Chondrocyte (in vitro differentiated cells): Measurements from ENCODE around the gene SLC17A8. TPM values are rescaled to one million over a fixed set of nuclear protein-coding genes. Genes with fewer than 3 reads are reported as not detected.

Experiments used
- DNase-seq: peaks from one replicate; pipeline ENCODE4 v3.0.0; 2021; ENCODE audit warnings: mixed read lengths, low spot score
- H3K27ac Mint-ChIP-seq: one replicate; pipeline ENCODE4 v1.8.0; 2021; ENCODE audit warnings: mild to moderate bottlenecking, moderate library complexity, mixed read lengths; ENCODE audit not compliant: unreplicated experiment
- H3K27me3 Mint-ChIP-seq: 2 replicates; pipeline ENCODE4 v1.8.0; 2021; ENCODE audit warnings: low read depth, mixed read lengths
- H3K36me3 Mint-ChIP-seq: 2 replicates; pipeline ENCODE4 v1.8.0; 2021; ENCODE audit warnings: low read depth, mixed read lengths
- H3K4me1 Mint-ChIP-seq: 2 replicates; pipeline ENCODE4 v1.8.0; 2021; ENCODE audit warnings: low read depth, mild to moderate bottlenecking, mixed read lengths
- H3K4me3 Mint-ChIP-seq: one replicate; pipeline ENCODE4 v1.8.0; 2021; ENCODE audit warnings: mild to moderate bottlenecking, moderate library complexity, mixed read lengths; ENCODE audit not compliant: unreplicated experiment
- H3K9me3 Mint-ChIP-seq: 2 replicates; pipeline ENCODE4 v1.8.0; 2021; ENCODE audit warnings: low read depth, mixed read lengths
- total RNA-seq: library from RNA; stranded (reverse); gene quantifications from 3 replicates; pipeline ENCODE4 v1.2.1, GENCODE V29; 2021
- TF ChIP-seq, protein P1 (sequence below): fragments of 200-600 bp; sonication (generic); IDR thresholded peaks from 2 replicates; pipeline ENCODE4 v1.5.0; 2021; ENCODE audit warnings: antibody characterized with exemption, mild to moderate bottlenecking, moderate library complexity

SLC17A8 gene
- total RNA-seq, 1 donor from 2014 or later = not detected

DNA sequence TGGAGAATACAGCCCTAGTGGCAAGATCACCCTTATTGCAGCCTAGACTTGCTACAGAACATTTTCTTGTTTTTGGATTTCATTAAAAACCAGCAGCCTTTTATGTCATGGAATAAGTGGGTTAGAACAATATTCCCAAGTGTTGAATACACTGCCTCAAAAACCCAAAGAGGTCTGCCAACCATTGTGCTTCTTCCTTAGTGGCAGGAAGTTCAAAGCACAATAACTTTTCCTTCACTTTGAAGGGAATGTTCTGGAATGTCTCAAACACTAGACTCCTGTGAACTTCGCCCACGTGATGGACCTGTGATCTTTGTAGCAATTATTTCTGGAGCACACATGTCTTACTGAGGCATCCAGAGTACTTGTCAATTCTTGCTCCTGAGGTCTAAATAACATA lies 8.5 kb downstream of the SLC17A8 start:
- Mint-ChIP-seq H3K27ac (no peak overlapping the region), H3K27me3 (peaks cover 21% of the 10 kb centered on the region), H3K9me3 (peaks cover 4% of the 10 kb centered on the region), H3K4me3 (no peak overlapping the region), H3K4me1 (no peaks in the 10 kb centered on the region), H3K36me3 (no peaks in the 10 kb centered on the region)
- TF ChIP-seq, protein P1, sequence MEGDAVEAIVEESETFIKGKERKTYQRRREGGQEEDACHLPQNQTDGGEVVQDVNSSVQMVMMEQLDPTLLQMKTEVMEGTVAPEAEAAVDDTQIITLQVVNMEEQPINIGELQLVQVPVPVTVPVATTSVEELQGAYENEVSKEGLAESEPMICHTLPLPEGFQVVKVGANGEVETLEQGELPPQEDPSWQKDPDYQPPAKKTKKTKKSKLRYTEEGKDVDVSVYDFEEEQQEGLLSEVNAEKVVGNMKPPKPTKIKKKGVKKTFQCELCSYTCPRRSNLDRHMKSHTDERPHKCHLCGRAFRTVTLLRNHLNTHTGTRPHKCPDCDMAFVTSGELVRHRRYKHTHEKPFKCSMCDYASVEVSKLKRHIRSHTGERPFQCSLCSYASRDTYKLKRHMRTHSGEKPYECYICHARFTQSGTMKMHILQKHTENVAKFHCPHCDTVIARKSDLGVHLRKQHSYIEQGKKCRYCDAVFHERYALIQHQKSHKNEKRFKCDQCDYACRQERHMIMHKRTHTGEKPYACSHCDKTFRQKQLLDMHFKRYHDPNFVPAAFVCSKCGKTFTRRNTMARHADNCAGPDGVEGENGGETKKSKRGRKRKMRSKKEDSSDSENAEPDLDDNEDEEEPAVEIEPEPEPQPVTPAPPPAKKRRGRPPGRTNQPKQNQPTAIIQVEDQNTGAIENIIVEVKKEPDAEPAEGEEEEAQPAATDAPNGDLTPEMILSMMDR = no peak
- DNase-seq = no peak

- H3K9me3 Mint-ChIP-seq = peaks cover 4% of the 10 kb centered on the region
- peaks cover 4% of the 10 kb centered on the region for H3K4me1 Mint-ChIP-seq
- H3K27me3 Mint-ChIP-seq = peaks cover 7% of the 10 kb centered on the region
- H3K36me3 Mint-ChIP-seq = no peaks in the 10 kb centered on the region
- H3K27ac Mint-ChIP-seq = no peak overlapping the region
- DNase-seq = no peak
- TF ChIP-seq, protein P1 = no peak
- H3K4me3 Mint-ChIP-seq = no peak overlapping the region
Observed at GRCh38 chr12:100368066-100368465, 11.2 kb downstream of the SLC17A8 start.

- TF ChIP-seq, protein P1 = no peak
- Mint-ChIP-seq H3K4me3 (no peak overlapping the region), H3K27me3 (peaks cover 10% of the 10 kb centered on the region), H3K9me3 (peaks cover 4% of the 10 kb centered on the region), H3K36me3 (no peaks in the 10 kb centered on the region), H3K4me1 (peaks cover 4% of the 10 kb centered on the region), H3K27ac (no peak overlapping the region)
- DNase-seq = no peak
Observed at GRCh38 chr12:100371146-100371545, 14.3 kb downstream of the SLC17A8 start.

- Mint-ChIP-seq H3K4me1 (peaks cover 4% of the 10 kb centered on the region), H3K27ac (no peak overlapping the region), H3K36me3 (no peaks in the 10 kb centered on the region), H3K9me3 (peaks cover 4% of the 10 kb centered on the region), H3K27me3 (peaks cover 7% of the 10 kb centered on the region), H3K4me3 (no peak overlapping the region)
- no peak for DNase-seq
- TF ChIP-seq, protein P1 = no peak
Observed at GRCh38 chr12:100372853-100373640, 16.2 kb downstream of the SLC17A8 start.

DNA sequence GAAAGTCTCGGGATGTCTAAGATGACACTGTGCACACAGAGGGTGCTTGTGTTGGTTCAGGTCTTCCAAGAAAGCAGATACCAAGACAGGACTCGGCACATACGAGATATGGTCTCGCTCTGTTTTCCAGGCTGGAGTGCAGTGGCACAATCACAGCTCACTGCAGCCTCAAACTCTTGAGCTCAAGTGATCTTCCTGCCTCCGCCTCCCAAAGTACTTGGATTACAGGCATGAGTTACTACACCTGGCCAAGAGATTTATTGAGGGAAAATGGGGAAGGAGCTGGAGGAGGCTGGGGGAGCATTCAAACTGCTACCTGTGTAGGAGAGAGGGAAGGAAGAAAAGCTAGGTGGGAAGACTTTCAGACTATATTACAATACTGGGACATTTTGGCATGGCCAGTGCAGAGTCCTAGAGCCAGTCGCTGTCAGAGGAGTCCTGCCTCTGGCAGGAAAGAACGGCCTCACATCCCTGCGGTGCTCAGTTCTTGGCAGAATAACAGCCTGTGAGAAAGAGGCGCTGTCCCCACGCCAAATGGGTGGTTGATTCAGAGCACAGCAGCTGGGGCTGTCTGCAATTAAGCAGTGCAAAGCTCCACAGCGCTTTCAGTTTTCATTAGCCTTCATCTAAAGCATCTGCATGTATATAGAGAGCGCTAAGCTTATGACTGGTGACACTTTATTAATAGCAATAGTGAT lies 18.3 kb downstream of the SLC17A8 start:
- no peaks in the 10 kb centered on the region for H3K9me3 Mint-ChIP-seq
- no peak overlapping the region for H3K4me3 Mint-ChIP-seq
- peaks cover 4% of the 10 kb centered on the region for H3K4me1 Mint-ChIP-seq
- H3K27ac Mint-ChIP-seq = no peak overlapping the region
- H3K27me3 Mint-ChIP-seq = peaks cover 10% of the 10 kb centered on the region
- DNase-seq = no peak
- H3K36me3 Mint-ChIP-seq = no peaks in the 10 kb centered on the region
- TF ChIP-seq, protein P1 = no peak
